WTC11 (cell line): ENCODE measurements around the gene CCDC87.

ENCODE experiments used
- ATF2 ChIP-seq: sonication (generic); formaldehyde crosslinking; IDR thresholded peaks from 2 replicates; pipeline ENCODE4 v1.8.1; 2022; ENCODE audit warnings: low read depth, missing genetic modification reagents, borderline replicate concordance
- CTCF ChIP-seq: fragments of 200-600 bp; IDR thresholded peaks from 2 replicates; pipeline ENCODE4 v1.8.0; 2022; ENCODE audit warnings: antibody characterized with exemption
- FOXJ3 ChIP-seq: sonication (generic); formaldehyde crosslinking; IDR thresholded peaks from 2 replicates; pipeline ENCODE4 v1.9.0; 2021; ENCODE audit warnings: missing genetic modification reagents, mild to moderate bottlenecking, borderline replicate concordance
- MAX ChIP-seq: sonication (generic); formaldehyde crosslinking; IDR thresholded peaks from 2 replicates; pipeline ENCODE4 v1.8.0; 2022; ENCODE audit warnings: mild to moderate bottlenecking, missing genetic modification reagents
- NR3C1 ChIP-seq: sonication (generic); formaldehyde crosslinking; conservative IDR thresholded peaks from 2 replicates; pipeline ENCODE4 v1.8.1; 2023; ENCODE audit warnings: low read depth, mild to moderate bottlenecking, missing genetic modification reagents
- SMAD3 ChIP-seq: sonication (generic); formaldehyde crosslinking; IDR thresholded peaks from 2 replicates; pipeline ENCODE4 v1.8.0; 2022; ENCODE audit warnings: missing genetic modification reagents, mild to moderate bottlenecking, borderline replicate concordance
- SP1 ChIP-seq: sonication (generic); formaldehyde crosslinking; conservative IDR thresholded peaks from 2 replicates; pipeline ENCODE4 v1.8.1; 2022; ENCODE audit warnings: missing genetic modification reagents
- STAT6 ChIP-seq: sonication (generic); formaldehyde crosslinking; conservative IDR thresholded peaks from 2 replicates; pipeline ENCODE4 v1.8.1; 2023; ENCODE audit warnings: mild to moderate bottlenecking, low read depth, missing genetic modification reagents, moderate library complexity
- TEAD4 ChIP-seq: sonication (generic); formaldehyde crosslinking; IDR thresholded peaks from 2 replicates; pipeline ENCODE4 v1.8.0; 2022; ENCODE audit warnings: mild to moderate bottlenecking, missing genetic modification reagents
- ZNF138 ChIP-seq: sonication (generic); formaldehyde crosslinking; conservative IDR thresholded peaks from 2 replicates; pipeline ENCODE4 v1.8.1; 2022; ENCODE audit warnings: mild to moderate bottlenecking, moderate library complexity, missing genetic modification reagents
- TF ChIP-seq, protein P1 (sequence below): sonication (generic); formaldehyde crosslinking; IDR thresholded peaks from 2 replicates; pipeline ENCODE4 v1.8.0; 2022; ENCODE audit warnings: missing genetic modification reagents
- TF ChIP-seq, protein P2 (sequence below): sonication (generic); formaldehyde crosslinking; IDR thresholded peaks from 2 replicates; pipeline ENCODE4 v1.8.0; 2022; ENCODE audit warnings: mild to moderate bottlenecking, missing genetic modification reagents
- TF ChIP-seq, protein P3 (sequence below): fragments of 250-450 bp; sonication (Bioruptor Pico); conservative IDR thresholded peaks from 2 replicates; pipeline ENCODE4 v1.9.0; 2021; ENCODE audit warnings: mild to moderate bottlenecking
- TF ChIP-seq, protein P4 (sequence below): sonication (generic); formaldehyde crosslinking; IDR thresholded peaks from 2 replicates; pipeline ENCODE4 v1.8.1; 2023; ENCODE audit warnings: mild to moderate bottlenecking, missing genetic modification reagents, borderline replicate concordance

GRCh38 chr11:66548041-66548440 lies 44.8 kb downstream of the CCDC87 start:
- no peak for TF ChIP-seq STAT6
- TF ChIP-seq, protein P1, sequence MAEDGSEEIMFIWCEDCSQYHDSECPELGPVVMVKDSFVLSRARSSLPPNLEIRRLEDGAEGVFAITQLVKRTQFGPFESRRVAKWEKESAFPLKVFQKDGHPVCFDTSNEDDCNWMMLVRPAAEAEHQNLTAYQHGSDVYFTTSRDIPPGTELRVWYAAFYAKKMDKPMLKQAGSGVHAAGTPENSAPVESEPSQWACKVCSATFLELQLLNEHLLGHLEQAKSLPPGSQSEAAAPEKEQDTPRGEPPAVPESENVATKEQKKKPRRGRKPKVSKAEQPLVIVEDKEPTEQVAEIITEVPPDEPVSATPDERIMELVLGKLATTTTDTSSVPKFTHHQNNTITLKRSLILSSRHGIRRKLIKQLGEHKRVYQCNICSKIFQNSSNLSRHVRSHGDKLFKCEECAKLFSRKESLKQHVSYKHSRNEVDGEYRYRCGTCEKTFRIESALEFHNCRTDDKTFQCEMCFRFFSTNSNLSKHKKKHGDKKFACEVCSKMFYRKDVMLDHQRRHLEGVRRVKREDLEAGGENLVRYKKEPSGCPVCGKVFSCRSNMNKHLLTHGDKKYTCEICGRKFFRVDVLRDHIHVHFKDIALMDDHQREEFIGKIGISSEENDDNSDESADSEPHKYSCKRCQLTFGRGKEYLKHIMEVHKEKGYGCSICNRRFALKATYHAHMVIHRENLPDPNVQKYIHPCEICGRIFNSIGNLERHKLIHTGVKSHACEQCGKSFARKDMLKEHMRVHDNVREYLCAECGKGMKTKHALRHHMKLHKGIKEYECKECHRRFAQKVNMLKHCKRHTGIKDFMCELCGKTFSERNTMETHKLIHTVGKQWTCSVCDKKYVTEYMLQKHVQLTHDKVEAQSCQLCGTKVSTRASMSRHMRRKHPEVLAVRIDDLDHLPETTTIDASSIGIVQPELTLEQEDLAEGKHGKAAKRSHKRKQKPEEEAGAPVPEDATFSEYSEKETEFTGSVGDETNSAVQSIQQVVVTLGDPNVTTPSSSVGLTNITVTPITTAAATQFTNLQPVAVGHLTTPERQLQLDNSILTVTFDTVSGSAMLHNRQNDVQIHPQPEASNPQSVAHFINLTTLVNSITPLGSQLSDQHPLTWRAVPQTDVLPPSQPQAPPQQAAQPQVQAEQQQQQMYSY (CRISPR knock-in tag) = no peak
- TF ChIP-seq CTCF = no peak
- TF ChIP-seq, protein P2, sequence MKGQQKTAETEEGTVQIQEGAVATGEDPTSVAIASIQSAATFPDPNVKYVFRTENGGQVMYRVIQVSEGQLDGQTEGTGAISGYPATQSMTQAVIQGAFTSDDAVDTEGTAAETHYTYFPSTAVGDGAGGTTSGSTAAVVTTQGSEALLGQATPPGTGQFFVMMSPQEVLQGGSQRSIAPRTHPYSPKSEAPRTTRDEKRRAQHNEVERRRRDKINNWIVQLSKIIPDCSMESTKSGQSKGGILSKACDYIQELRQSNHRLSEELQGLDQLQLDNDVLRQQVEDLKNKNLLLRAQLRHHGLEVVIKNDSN (CRISPR knock-in tag) = no peak
- no peak for TF ChIP-seq MAX (CRISPR knock-in tag)
- TF ChIP-seq, protein P3, sequence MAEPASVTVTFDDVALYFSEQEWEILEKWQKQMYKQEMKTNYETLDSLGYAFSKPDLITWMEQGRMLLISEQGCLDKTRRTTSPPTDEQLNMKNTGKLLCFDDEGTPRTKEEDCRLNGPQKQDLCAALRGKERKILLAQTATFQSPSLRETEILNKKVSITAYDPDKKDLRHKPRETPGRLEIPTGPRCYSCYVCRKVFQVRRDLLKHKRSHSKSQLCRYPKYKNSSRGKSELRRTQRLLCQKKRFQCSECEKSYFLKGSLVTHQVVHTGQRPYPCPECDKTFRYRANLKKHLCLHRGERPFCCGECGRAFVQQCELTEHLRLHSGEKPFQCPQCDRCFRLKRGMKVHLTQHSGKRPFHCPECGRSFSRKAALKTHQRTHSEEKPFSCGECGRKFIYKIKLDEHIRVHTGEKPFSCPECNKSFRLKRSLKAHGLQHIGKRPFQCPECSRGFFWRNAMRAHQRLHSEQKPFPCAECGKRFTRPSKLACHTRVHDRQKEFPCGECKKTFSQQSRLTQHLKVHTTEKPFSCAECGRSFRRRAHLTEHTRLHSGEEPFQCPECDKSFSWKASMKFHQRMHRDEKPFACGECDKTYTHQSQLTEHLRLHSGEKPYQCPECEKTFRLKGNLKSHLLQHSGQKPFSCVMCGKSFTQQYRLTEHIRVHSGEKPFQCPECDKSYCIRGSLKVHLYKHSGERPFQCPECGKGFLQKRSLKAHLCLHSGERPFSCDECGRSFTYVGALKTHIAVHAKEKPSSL = no peak
- TF ChIP-seq NR3C1 (CRISPR knock-in tag) = no peak
- no peak for TF ChIP-seq ZNF138
- TF ChIP-seq SMAD3 (CRISPR knock-in tag) = no peak
- TF ChIP-seq FOXJ3 (CRISPR knock-in tag) = no peak
- no peak for TF ChIP-seq SP1 (CRISPR knock-in tag)
- TF ChIP-seq, protein P4, sequence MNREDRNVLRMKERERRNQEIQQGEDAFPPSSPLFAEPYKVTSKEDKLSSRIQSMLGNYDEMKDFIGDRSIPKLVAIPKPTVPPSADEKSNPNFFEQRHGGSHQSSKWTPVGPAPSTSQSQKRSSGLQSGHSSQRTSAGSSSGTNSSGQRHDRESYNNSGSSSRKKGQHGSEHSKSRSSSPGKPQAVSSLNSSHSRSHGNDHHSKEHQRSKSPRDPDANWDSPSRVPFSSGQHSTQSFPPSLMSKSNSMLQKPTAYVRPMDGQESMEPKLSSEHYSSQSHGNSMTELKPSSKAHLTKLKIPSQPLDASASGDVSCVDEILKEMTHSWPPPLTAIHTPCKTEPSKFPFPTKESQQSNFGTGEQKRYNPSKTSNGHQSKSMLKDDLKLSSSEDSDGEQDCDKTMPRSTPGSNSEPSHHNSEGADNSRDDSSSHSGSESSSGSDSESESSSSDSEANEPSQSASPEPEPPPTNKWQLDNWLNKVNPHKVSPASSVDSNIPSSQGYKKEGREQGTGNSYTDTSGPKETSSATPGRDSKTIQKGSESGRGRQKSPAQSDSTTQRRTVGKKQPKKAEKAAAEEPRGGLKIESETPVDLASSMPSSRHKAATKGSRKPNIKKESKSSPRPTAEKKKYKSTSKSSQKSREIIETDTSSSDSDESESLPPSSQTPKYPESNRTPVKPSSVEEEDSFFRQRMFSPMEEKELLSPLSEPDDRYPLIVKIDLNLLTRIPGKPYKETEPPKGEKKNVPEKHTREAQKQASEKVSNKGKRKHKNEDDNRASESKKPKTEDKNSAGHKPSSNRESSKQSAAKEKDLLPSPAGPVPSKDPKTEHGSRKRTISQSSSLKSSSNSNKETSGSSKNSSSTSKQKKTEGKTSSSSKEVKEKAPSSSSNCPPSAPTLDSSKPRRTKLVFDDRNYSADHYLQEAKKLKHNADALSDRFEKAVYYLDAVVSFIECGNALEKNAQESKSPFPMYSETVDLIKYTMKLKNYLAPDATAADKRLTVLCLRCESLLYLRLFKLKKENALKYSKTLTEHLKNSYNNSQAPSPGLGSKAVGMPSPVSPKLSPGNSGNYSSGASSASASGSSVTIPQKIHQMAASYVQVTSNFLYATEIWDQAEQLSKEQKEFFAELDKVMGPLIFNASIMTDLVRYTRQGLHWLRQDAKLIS (CRISPR knock-in tag) = no peak
- TF ChIP-seq ATF2 (CRISPR knock-in tag) = no peak
- no peak for TF ChIP-seq TEAD4 (CRISPR knock-in tag)
